Stimulated activated CD4-positive, alpha-beta T cell treated with anti-CD3 and anti-CD28 coated beads, Interleukin-4, amount 100 ng/mL, for 48 hours (primary cell): ENCODE results near the gene STK39.
A peak's percentile ranks its signal among the peaks of the same experiment; 100 is the strongest.
"Not testable (repeated sequence)": the region's sequence is repeated elsewhere in the genome, so short reads cannot be mapped to it uniquely, and the experiment has no call there.

ENCODE experiments used
- DNase-seq, 2 donors: peaks; one replicate each; pipeline ENCODE4 v3.0.0-alpha.2; 2020; ENCODE audit warnings: low read depth in 2 of 2

The STK39 gene

GRCh38 chr2:168247341-168248261, at the start of gene STK39:
TSS of gene STK39 (minus strand) at chr2:168247595. CDS start at chr2:168247435, 160 bp downstream.
- DNase-seq: peak; percentile 49 to 74

- no peak for DNase-seq
Observed at GRCh38 chr2:168295051-168295450, 47.7 kb upstream of the STK39 start.

- no peak for DNase-seq
Observed at GRCh38 chr2:168294409-168294808, 47.0 kb upstream of the STK39 start.

- no peak for DNase-seq
Observed at GRCh38 chr2:168293766-168294165, 46.4 kb upstream of the STK39 start.

GRCh38 chr2:168290391-168290790, 43.0 kb upstream of the STK39 start:
- no peak for DNase-seq

- no peak for DNase-seq
Observed at GRCh38 chr2:168289880-168290279, 42.5 kb upstream of the STK39 start.

GRCh38 chr2:168286535-168286934, 39.1 kb upstream of the STK39 start:
- no peak for DNase-seq

GRCh38 chr2:168278424-168278888, 31.1 kb upstream of the STK39 start:
- DNase-seq: no peak

- DNase-seq: no peak
Observed at GRCh38 chr2:168277276-168277675, 29.9 kb upstream of the STK39 start.

GRCh38 chr2:168272225-168272624, 24.8 kb upstream of the STK39 start:
- DNase-seq: no peak

GRCh38 chr2:168262926-168263325, 15.5 kb upstream of the STK39 start:
- DNase-seq: not testable (repeated sequence)

- no peak for DNase-seq
Observed at GRCh38 chr2:168256448-168256847, 9.1 kb upstream of the STK39 start.

- DNase-seq: no peak
Observed at GRCh38 chr2:168255866-168256265, 8.5 kb upstream of the STK39 start.

GRCh38 chr2:168255103-168255502, 7.7 kb upstream of the STK39 start:
- DNase-seq: no peak

GRCh38 chr2:168254158-168254935, 7.0 kb upstream of the STK39 start:
- DNase-seq: no peak

GRCh38 chr2:168253379-168253778, 6.0 kb upstream of the STK39 start:
- no peak for DNase-seq

- no peak for DNase-seq
Observed at GRCh38 chr2:168252976-168253375, 5.6 kb upstream of the STK39 start.

GRCh38 chr2:168246483-168247340, 683 bp downstream of the STK39 start:
- peak; percentile 57 to 58 for DNase-seq

- no peak for DNase-seq
Observed at GRCh38 chr2:168246072-168246482, 1.3 kb downstream of the STK39 start.

- no peak for DNase-seq
Observed at GRCh38 chr2:168245074-168245825, 2.1 kb downstream of the STK39 start.

GRCh38 chr2:168244318-168244717, 3.1 kb downstream of the STK39 start:
- DNase-seq: peak; percentile 34 to 39
